Stimulated activated naive CD8-positive, alpha-beta T cell treated with anti-CD3 and anti-CD28 coated beads, Interleukin-15, amount 100 ng/mL, for 72 hours (primary cell): Measurements from ENCODE around the gene PFN3.
A peak's percentile ranks its signal among the peaks of the same experiment; 100 is the strongest.

Source experiments
- ATAC-seq: fragments of 150-1000 bp; cut with Tn5 transposase; 2 replicates; pipeline ENCODE4 v1.10.0; 2021; ENCODE audit warnings: mild to moderate bottlenecking, moderate library complexity
- DNase-seq, 2 donors: peaks; one replicate each; pipeline ENCODE4 v3.0.0; 2021 to 2022
- H3K27ac Mint-ChIP-seq, 2 donors: one replicate each; pipeline ENCODE4 v1.8.0; 2022; ENCODE audit warnings: mild to moderate bottlenecking in 2 of 2, mixed read lengths in 2 of 2, moderate library complexity in 2 of 2
- H3K27me3 Mint-ChIP-seq: one replicate; pipeline ENCODE4 v1.8.0; 2022; ENCODE audit warnings: mixed read lengths
- H3K4me1 Mint-ChIP-seq: one replicate; pipeline ENCODE4 v1.8.0; 2022; ENCODE audit warnings: mild to moderate bottlenecking, mixed read lengths
- H3K4me3 Mint-ChIP-seq, 2 donors: one replicate each; pipeline ENCODE4 v1.8.0; 2022; ENCODE audit warnings: mild to moderate bottlenecking in 2 of 2, mixed read lengths in 2 of 2, moderate library complexity in 1 of 2
- H3K9me3 Mint-ChIP-seq, 2 donors: one replicate each; pipeline ENCODE4 v1.8.0; 2022; ENCODE audit warnings: mixed read lengths in 2 of 2

The PFN3 gene, protein sequence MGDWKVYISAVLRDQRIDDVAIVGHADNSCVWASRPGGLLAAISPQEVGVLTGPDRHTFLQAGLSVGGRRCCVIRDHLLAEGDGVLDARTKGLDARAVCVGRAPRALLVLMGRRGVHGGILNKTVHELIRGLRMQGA

DNA sequence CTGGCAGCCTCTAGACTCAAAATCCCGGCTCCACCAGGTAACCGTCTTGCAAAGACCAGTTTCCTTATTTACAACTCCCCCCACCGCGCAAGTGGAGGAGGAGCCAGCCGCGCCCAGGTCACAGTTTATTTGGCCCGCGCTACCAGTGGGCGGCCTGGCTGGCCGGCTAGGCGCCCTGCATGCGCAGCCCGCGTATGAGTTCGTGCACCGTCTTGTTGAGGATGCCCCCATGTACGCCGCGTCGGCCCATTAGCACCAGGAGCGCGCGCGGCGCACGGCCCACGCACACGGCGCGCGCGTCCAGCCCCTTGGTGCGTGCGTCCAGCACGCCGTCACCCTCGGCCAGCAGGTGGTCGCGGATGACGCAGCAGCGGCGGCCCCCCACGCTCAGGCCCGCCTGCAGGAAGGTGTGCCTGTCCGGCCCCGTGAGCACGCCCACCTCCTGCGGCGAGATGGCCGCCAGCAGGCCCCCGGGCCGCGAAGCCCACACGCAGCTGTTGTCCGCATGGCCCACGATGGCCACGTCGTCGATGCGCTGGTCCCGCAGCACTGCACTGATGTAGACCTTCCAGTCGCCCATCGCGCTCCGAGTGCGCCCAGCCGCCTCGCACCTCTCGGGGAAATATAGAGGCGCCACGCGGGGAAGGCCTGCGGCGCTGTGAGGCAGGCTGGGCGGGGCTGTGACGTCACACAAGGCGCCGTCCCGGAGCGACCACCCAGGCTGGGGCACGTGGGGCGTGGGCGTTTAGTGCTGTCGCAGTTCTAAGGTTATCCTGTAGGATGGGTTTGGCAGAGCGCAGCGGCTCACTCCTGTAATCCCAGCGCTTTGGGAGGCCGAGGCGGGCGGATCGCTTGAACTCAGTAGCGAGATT, at the start of gene PFN3:
TSS of gene PFN3 (minus strand) at position 665 of the 872 bp plus-strand sequence. CDS start at position 580, 85 bp downstream.
- Mint-ChIP-seq H3K9me3 (no peaks in the 10 kb centered on the region), H3K4me3 (no peak within 1 kb of the TSS), H3K27me3 (peaks cover 28% of the 10 kb centered on the region), H3K4me1 (peaks cover 33% of the 10 kb centered on the region), H3K27ac (no peak within 1 kb of the TSS)
- DNase-seq (no peak), ATAC-seq (no peak)

DNA sequence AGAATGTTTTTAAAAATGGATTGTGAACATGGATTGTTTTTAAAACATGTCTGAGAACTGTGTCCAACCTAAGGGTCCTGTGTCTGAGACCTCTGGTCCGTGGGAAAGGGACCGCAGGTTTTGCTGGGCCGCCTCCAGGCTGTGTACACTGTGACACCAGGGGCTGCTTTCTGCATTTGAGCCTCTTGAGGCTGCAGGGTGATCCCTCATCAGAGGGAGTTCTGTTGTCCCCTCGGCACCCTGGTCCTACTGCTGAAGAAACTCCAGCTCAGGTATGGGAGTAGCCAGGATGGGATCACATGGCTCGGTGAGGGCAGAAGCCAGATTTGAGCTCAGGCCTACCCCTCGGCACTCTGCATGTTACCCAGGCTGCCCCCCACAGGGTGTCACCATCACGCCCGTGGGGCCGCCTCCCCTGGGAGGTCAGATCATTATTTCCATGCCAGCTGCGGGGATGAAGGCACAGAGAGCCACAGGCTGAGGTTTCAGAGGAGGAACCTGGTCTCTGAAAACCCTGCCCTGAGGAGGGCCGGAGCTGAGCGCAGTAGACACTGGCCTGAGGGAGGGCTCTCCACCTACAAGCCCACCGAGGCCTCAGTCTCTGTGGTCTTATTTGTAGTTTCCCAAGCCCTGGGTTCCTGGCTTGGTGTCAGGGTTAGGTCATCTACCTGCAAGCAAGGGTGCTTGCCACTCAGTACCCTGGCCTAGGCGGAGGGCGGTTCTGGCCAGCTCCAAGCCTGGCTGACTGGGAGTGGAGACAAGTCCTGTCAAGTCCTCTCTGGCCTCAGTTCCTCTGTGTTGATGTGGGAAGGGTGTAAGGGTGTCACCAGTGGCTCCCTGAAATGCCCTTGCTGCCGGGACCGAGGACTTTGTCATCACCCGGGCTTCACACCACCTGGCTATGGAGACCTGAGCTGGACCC, 48.9 kb upstream of the PFN3 start:
- DNase-seq (no peak), ATAC-seq (no peak)
- Mint-ChIP-seq H3K27ac (peak overlapping the region in 1 of 2 donors; percentile 42), H3K4me1 (peaks cover 68% of the 10 kb centered on the region), H3K27me3 (no peaks in the 10 kb centered on the region), H3K4me3 (no peak overlapping the region), H3K9me3 (no peaks in the 10 kb centered on the region)

DNA sequence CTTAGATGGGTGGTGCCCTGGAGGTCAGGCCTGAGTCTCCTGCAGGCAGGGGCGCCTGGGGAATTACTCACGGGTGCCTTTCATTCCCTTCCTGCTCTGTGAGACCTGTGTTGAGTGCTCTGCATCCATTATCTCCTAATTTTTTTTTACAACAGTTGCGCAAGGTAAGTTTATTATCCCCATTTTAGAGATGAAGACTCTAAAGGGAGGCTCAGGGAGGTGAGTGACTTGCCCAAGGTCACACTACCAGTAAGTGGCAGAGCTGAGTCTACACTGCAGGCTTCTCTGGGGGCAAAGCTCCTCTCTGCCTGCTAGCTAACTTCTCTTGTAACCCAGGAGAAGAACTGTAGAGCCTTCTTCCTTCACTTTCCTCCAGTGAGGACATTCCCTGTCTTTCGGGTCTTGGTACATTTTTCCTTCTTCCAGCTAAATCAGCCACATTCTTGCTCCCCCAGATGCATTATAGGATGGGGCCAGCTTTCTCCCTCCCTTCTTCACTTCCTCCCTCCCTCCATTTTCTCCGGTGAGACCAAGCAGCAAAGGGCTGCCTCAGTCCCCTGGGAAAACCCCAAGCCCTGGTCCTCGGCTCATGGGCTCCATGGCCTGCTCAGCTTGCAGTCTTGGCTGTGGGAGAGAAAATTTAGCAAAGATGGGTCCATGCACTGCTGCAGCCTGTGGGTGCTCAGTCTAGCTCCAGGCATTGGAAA, 47.9 kb upstream of the PFN3 start:
- H3K27me3 Mint-ChIP-seq = no peaks in the 10 kb centered on the region
- peak overlapping the region; percentile 59 to 76 for H3K4me3 Mint-ChIP-seq
- DNase-seq (no peak), ATAC-seq (no peak)
- H3K9me3 Mint-ChIP-seq = no peaks in the 10 kb centered on the region
- H3K4me1 Mint-ChIP-seq = peaks cover 71% of the 10 kb centered on the region
- H3K27ac Mint-ChIP-seq = peak overlapping the region; percentile 61 to 73

DNA sequence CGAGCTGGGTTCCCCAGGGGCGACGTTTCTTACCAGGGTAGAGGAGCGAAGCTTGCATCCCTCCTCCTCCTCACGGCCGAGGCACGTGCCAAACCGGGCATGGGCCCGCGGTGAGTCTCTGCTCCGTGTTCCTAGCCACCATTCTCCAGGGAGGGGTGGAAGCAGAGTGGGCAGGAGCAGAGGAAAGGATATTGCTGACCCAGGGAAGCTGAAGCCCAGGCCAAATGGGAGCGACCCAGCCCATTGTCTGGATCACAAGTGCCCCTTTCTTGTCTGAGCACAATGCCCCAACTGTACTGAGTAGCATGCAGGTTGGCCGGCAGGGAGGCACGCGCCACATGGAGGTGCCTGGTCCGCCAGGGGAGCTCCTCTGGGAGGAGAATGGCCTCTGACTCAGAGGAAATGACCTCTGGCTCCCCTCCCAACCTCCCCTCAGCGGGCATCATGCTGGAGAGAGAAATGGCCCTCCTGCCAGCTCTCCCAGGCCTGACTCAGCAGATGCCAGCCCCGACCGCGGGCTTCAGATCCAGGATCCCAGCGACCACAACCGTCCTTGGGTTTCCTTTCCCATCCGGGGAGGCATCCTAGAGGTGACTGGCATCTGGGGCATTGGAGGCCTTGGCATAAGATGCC, 47.3 kb upstream of the PFN3 start:
- Mint-ChIP-seq H3K4me3 (peak overlapping the region; percentile 59 to 76), H3K9me3 (no peaks in the 10 kb centered on the region), H3K27ac (peak overlapping the region; percentile 25 to 74), H3K4me1 (peaks cover 71% of the 10 kb centered on the region), H3K27me3 (no peaks in the 10 kb centered on the region)
- ATAC-seq (peak; percentile 2), DNase-seq (peak in 1 of 2 donors; percentile 43)

DNA sequence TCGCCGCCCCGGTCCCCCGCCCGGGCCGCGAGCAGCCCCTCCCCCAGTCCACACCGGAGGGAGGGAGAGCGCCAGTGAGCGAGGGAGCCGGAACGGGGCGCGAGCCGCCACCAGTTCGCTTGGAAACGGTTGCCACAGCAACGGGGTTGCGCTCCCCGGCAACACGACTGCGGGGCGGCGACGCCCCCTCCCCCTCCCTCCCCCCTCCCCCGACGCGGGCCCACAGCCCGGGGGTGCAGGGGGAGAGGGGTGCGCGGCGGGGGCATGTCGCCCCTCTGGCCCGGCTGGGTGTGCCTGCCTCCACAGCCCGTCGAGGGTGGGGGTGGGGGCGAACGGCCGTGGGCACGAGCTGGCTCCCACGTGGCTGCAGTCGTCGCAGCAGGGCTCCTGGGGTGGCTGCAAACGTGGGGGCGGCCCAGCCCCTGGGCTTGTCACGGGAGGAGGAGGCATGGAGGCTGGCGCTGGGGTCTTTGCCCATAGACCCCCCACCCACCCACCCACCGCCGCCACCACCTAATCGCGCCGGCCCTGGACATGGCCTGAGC, 46.7 kb upstream of the PFN3 start:
- peak overlapping the region in 1 of 2 donors; percentile 76 for H3K4me3 Mint-ChIP-seq
- peak; percentile 44 for ATAC-seq
- peaks cover 72% of the 10 kb centered on the region for H3K4me1 Mint-ChIP-seq
- no peaks in the 10 kb centered on the region for H3K27me3 Mint-ChIP-seq
- DNase-seq = peak; percentile 57 to 64
- H3K27ac Mint-ChIP-seq = no peak overlapping the region
- no peaks in the 10 kb centered on the region for H3K9me3 Mint-ChIP-seq

DNA sequence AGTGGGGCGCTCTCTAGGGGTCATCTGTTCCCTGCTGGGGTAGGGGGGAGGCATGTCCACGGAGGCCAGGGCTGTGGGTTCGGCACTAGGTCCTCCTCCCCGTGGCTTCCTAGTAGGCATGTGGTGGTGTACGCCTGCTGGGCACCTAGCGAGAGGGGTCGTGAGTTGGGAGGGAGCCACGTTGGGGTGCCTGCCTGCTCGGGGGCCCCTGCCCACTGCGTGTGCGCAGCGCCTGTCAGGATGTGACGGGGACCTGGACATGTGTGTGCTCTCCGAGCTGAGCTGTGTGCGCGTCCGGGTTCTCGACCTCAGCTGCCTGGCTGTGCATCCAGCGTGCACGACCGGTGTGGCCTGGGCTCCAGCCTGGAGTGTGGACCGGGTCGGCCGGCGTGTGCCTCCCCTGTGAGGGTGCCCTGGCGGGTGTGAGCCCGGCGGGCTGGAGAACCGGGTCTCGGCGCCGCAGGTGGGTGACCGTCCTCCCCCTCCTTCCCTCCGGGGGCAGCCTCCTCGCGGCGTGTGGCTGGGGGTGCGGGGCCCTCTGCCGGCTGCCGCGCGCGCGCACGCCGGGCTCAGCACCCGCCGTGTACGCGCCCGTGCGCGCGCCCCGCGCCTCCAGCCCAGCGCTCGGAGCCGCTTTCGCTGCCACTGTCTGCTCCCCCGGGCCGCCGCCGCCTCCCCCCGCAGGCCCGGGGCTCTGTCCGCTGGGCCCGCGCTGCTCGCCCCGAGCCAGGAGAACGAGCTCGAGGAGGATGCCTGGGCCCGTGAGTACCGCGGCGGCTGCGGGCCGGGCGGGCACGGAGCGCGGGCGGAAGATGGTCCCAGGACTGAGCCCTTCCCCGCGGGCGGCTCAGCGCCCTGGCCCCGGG, 46.0 kb upstream of the PFN3 start, which contains the start of gene PRR7:
TSS of gene PRR7 (plus strand) at position 615 of the 866 bp plus-strand sequence. CDS start 8,254 bp downstream, outside the sequence.
- Mint-ChIP-seq H3K4me3 (peak within 1 kb of the TSS; percentile 76 to 81), H3K4me1 (peaks cover 72% of the 10 kb centered on the region), H3K27me3 (no peaks in the 10 kb centered on the region), H3K9me3 (no peaks in the 10 kb centered on the region), H3K27ac (peak within 1 kb of the TSS; percentile 81 to 88)
- peak; percentile 74 for ATAC-seq
- peak; percentile 74 to 78 for DNase-seq

DNA sequence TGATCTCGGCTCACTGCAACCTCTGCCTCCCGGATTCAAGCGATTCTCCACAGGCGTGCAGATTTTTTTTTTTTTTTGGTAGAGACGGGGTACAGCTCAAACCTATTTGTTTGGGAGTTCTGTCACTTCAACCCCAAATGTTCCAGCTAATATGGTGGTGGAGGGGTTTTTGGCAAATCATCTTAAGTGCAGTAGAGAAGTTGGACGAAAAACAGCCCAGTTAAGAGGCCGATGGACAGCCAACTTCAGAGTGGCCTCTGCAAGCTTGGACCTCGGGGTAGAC, 45.4 kb upstream of the PFN3 start:
- H3K4me1 Mint-ChIP-seq = peaks cover 74% of the 10 kb centered on the region
- DNase-seq = no peak
- H3K4me3 Mint-ChIP-seq = peak overlapping the region; percentile 71 to 81
- no peaks in the 10 kb centered on the region for H3K27me3 Mint-ChIP-seq
- no peak for ATAC-seq
- H3K27ac Mint-ChIP-seq = peak overlapping the region; percentile 81 to 88
- no peaks in the 10 kb centered on the region for H3K9me3 Mint-ChIP-seq

DNA sequence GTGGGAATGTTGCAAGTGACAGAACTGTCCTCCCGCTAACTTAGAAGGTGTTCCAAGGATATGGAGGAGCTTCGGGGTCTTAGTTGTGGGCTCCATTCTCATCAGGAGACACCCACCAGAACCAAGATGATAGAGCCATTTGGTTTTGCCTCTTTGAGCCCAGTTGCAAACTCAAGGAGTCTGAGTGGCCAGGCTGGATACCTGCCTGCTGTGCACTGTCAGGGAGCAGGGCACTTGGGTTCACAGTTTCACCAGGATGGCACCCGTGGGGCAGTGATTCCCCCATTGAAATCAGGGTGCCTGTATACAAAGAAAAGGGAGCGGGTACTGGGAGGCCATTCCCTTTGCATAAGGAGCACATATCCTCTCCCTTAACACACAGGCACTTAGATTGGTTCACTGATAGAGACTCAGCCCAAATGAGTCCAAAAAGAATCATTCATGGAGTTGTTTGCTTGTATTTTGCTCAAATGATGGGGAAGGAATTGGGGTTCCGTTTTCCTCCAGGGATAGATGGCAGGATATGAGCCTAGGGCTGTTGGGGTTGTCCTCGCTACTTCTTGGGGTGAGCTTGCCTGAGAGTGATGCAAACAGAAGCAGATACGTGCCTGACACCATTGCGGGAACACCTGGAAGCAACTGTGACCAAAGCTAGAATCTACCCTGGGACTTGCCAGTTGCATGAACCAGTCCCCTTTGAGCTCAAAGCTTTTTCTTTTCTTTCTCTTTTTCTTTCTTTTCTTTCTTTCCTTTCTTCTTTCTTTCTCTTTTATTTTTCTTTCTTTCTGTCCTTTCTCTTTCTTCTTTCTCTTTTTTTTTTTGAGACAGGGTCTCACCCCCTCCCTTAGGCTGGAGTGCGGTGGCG, 44.8 kb upstream of the PFN3 start:
- Mint-ChIP-seq H3K4me3 (peak overlapping the region; percentile 71 to 81), H3K9me3 (no peaks in the 10 kb centered on the region), H3K4me1 (peaks cover 74% of the 10 kb centered on the region), H3K27me3 (no peaks in the 10 kb centered on the region), H3K27ac (peak overlapping the region; percentile 77 to 88)
- ATAC-seq = no peak
- DNase-seq = no peak

DNA sequence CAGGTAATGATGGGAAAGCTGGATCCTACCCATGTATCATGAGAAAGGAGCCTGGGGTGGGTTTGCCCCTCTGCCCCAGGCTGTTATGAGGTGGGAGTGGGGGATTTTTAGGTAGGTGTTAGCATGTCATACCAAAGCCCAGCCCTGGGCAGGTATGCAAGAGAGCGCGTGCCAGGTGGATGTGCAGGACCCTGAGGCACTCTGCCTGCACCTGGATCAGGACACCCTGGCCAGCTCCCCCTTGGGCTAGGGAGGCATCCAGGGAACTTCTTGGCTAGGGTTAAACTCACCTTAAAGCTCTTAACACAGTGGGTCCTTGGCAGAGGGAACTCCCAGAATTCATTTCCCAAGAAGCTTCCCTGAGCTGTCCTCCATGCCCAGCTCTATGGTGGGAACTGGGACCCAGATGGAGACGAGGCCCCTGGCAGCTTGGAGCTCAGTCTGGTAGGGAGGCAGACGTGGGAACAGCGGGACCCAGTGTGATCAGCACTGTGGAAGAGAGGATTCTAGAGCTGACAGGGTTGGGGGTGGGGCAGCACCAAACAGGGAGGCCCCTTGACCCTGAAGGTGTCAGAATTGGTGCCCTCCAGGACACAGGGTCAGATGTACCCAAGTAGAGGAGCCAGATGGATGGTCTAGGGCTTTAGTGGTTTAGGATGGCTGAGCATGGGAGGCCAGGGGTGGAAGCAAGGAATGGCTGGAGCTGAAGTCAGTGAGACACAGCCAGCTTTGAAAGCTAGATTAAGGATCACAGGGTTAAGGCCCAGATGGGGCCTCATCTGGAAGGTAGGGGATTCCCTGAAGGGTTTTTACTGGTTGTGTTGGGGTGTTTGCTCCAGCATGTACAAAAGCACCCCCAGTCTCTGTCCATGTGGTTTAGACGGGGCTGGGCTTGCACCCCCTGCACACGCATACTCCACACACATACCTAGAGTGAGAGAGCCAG, 43.9 kb upstream of the PFN3 start:
- ATAC-seq = peak; percentile 10
- H3K4me3 Mint-ChIP-seq = peak overlapping the region; percentile 56 to 71
- no peak for DNase-seq
- peaks cover 82% of the 10 kb centered on the region for H3K4me1 Mint-ChIP-seq
- no peaks in the 10 kb centered on the region for H3K9me3 Mint-ChIP-seq
- H3K27me3 Mint-ChIP-seq = no peaks in the 10 kb centered on the region
- H3K27ac Mint-ChIP-seq = peak overlapping the region in 1 of 2 donors; percentile 74

DNA sequence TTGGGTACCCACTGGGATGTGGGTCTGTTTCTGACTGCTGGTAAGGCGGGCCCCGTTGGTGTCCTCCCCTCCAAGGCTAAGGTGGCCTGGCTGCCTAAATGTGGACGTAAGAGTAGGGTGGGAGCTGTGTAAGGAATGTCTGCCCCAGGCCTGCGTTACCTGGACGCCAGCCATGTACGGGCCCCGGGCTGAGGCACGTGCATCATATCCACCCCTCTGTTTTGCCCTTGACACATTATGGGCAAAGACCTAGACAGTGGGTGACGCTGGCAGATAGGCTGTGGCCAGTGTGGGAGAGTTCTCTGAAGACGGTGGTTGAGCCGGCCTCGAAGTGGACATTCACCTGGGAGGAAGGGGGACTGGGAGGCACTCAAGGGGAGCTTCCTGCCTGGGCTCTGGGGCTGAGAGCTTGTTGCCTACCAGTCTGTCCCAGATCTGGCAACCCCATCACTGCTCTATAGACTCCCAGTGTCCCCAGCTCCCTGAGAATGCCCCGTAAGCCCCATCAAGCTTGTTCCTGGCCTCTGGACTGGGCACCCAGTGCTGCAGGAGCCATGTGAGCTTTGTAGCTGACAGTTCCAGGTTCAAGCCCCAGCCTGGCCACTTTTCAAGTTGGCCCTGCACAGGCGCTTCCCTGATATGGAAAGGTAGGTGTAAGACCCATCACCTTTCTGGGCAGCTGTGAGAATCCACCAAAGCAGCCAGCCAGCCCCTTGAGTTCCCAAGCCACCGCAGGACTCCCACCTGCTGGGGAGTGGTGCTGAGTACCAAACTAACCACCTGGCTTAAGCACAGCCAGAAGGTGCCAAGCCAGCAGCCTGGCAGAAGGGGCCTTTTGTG, 42.9 kb upstream of the PFN3 start:
- Mint-ChIP-seq H3K27ac (no peak overlapping the region), H3K4me1 (peaks cover 82% of the 10 kb centered on the region), H3K9me3 (no peaks in the 10 kb centered on the region), H3K27me3 (no peaks in the 10 kb centered on the region), H3K4me3 (peak overlapping the region; percentile 41 to 71)
- no peak for ATAC-seq
- no peak for DNase-seq

DNA sequence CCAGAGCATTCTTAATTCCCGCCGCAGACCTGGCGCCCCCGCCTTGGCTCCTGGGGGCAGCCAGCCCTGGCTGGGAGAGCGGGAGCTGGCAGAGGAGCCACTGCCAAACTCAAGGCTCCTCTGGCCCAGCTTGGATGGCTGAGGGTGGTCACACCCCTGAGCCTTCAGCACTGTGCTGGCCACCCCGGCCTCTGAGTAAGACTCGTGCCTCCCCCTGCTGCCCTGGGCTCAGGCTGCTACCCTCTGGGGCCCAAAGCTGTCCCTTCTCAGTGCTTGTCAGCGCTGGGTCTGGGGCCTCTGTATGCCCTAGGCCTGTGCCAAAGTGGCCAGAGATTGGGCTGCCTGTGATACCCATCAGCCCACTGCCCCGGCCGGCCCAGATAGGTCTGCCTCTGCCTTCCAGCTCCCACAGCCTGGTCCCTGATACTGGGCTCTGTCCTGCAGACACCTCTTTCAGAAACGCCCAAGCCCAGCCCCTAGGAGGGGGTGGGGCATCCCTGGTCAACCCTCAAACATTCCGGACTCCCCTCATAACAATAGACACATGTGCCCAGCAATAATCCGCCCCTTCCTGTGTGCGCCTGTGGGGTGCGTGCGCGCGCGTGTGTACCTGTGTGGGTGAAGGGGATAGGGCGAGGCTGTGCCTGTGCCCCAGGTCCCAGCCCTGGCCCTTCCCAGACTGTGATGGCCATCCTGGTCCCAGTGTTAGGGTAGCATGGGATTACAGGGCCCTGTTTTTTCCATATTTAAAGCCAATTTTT, 41.8 kb upstream of the PFN3 start:
- no peak for ATAC-seq
- no peak for DNase-seq
- H3K27me3 Mint-ChIP-seq = no peaks in the 10 kb centered on the region
- H3K4me3 Mint-ChIP-seq = no peak overlapping the region
- H3K27ac Mint-ChIP-seq = no peak overlapping the region
- H3K4me1 Mint-ChIP-seq = peaks cover 83% of the 10 kb centered on the region
- no peaks in the 10 kb centered on the region for H3K9me3 Mint-ChIP-seq
